K562 (cell line): ENCODE results near the gene ADD2. TPM values are rescaled to one million over a fixed set of nuclear protein-coding genes. Genes with fewer than 3 reads are reported as not detected.

Experiments
- ATAC-seq: fragments of 200-7000 bp; cut with Tn5 transposase; 3 replicates; pipeline ENCODE4 v1.9.1; 2020; ENCODE audit warnings: moderate library complexity
- BruUV-seq: library from RNA; stranded (reverse); fragments of 400-500 nt; replicated peaks from 2 replicates; lab custom pipeline; 2021; lab: Mats Ljungman, UMichigan
- CTCF ChIA-PET: fragments of 300-600 bp; formaldehyde crosslinking; extraction: SDS; loops from one replicate; lab custom pipeline; 2021; ENCODE audit warnings: low intra/inter-chr PET ratio; lab: Yijun Ruan, JAX
- POLR2A ChIA-PET: fragments of 300-600, 350-650 bp; sonication (Branson Sonifier 250); formaldehyde crosslinking; extraction: SDS; loops from one replicate; lab custom pipeline; 2021; ENCODE audit warnings: antibody characterized with exemption, inconsistent platforms; lab: Yijun Ruan, JAX
- DNase-seq, 4 experiments: peaks; one replicate each; pipeline versions ENCODE4 v3.0.0 to v3.0.0-alpha.2; 2011 to 2018; ENCODE audit warnings: low spot score in 3 of 4, mixed read lengths in 3 of 4; ENCODE audit errors: extremely low read depth in 1 of 4
- FAIRE-seq: peaks from 2 replicates; lab custom pipeline; 2011; peaks lifted over from hg19 to GRCh38; lab: Jason Lieb, UNC
- H2AFZ ChIP-seq: 2 replicates; pipeline ENCODE4 v1.6.0; 2011; ENCODE audit warnings: low read depth, low read length, control low read depth, inconsistent platforms
- H3K27ac ChIP-seq: fragments of 200-600 bp; 3 replicates; pipeline ENCODE4 v1.8.0; 2011; ENCODE audit warnings: low read depth, mild to moderate bottlenecking, control low read depth, inconsistent platforms, low read length, moderate library complexity, mixed read lengths; ENCODE audit errors: extremely low read depth
- H3K27me3 ChIP-seq, 2 experiments: fragments of 300-600 bp in 1 of 2; 2 replicates in 1 of 2; 3 replicates in 1 of 2; pipeline versions ENCODE4 v1.6.0 to v1.8.0; 2011; ENCODE audit warnings: inconsistent platforms in 2 of 2, low read length in 2 of 2, mild to moderate bottlenecking in 1 of 2, mixed read lengths in 1 of 2, moderate library complexity in 1 of 2; ENCODE audit not compliant: control insufficient read depth in 2 of 2, insufficient read depth in 2 of 2
- H3K36me3 ChIP-seq: fragments of 300-600 bp; 3 replicates; pipeline ENCODE4 v1.8.0; 2011; ENCODE audit warnings: mild to moderate bottlenecking, low read length, inconsistent platforms; ENCODE audit not compliant: control insufficient read depth, insufficient read depth
- H3K4me1 ChIP-seq, 2 experiments: fragments of 200-600 bp in 1 of 2; replicated peaks in 1 of 2; 2 replicates in 1 of 2; 3 replicates in 1 of 2; pipeline versions ENCODE4 v1.5.1 to v1.8.0; 2011; ENCODE audit warnings: inconsistent platforms in 2 of 2, low read length in 2 of 2, mild to moderate bottlenecking in 1 of 2, mixed read lengths in 1 of 2, moderate library complexity in 1 of 2; ENCODE audit not compliant: control insufficient read depth in 2 of 2, insufficient read depth in 2 of 2
- H3K4me2 ChIP-seq: 2 replicates; pipeline ENCODE4 v1.6.1; 2011; ENCODE audit warnings: low read length, control low read depth, inconsistent platforms, mixed read lengths; ENCODE audit not compliant: insufficient read depth
- H3K4me3 ChIP-seq: fragments of 200-600 bp; sonication (generic), shearing (Covaris generic); 2 replicates; pipeline ENCODE4 v1.5.1; 2016; ENCODE audit warnings: control low read depth, inconsistent platforms
- H3K79me2 ChIP-seq: fragments of 200-600 bp; 3 replicates; pipeline ENCODE4 v1.8.0; 2011; ENCODE audit warnings: low read length, inconsistent platforms; ENCODE audit not compliant: control insufficient read depth, insufficient read depth
- H3K9ac ChIP-seq, 2 experiments: 2 replicates each; pipeline versions ENCODE4 v1.6.0 to v1.6.1; 2011; ENCODE audit warnings: low read depth in 2 of 2, low read length in 2 of 2, control low read depth in 1 of 2, inconsistent platforms in 1 of 2, mild to moderate bottlenecking in 1 of 2, mixed read lengths in 1 of 2; ENCODE audit not compliant: insufficient read depth in 1 of 2
- H3K9me1 ChIP-seq: one replicate; pipeline ENCODE4 v1.6.0; 2011; ENCODE audit warnings: inconsistent platforms, mild to moderate bottlenecking, low read length, moderate library complexity; ENCODE audit not compliant: control insufficient read depth, insufficient read depth
- H3K9me3 ChIP-seq: replicated peaks from 2 replicates; pipeline ENCODE4 v1.5.1; 2011; ENCODE audit warnings: low read depth, low read length, inconsistent platforms; ENCODE audit not compliant: control insufficient read depth, insufficient read depth
- H4K20me1 ChIP-seq: replicated peaks from 2 replicates; pipeline ENCODE4 v1.6.1; 2011; ENCODE audit warnings: low read length, inconsistent platforms, mixed read lengths; ENCODE audit not compliant: control insufficient read depth, insufficient read depth
- C11orf30 ChIP-seq: fragments of 450-650 bp; IDR thresholded peaks from 2 replicates; pipeline ENCODE4 v1.6.1; 2016; ENCODE audit warnings: low read depth, mild to moderate bottlenecking
- CREB3 ChIP-seq: fragments of 450-650 bp; conservative IDR thresholded peaks from 2 replicates; pipeline ENCODE4 v1.6.1; 2016; ENCODE audit warnings: missing genetic modification characterization, low read depth, mild to moderate bottlenecking, missing compliant biosample characterization, moderate library complexity
- ILF3 ChIP-seq: fragments of 450-650 bp; IDR thresholded peaks from 2 replicates; pipeline ENCODE4 v1.6.1; 2018; ENCODE audit warnings: antibody characterized with exemption, mild to moderate bottlenecking, moderate library complexity, borderline replicate concordance
- SMAD3 ChIP-seq: fragments of 450-650 bp; formaldehyde crosslinking; conservative IDR thresholded peaks from 2 replicates; pipeline ENCODE4 v1.4.0; 2020; ENCODE audit warnings: mild to moderate bottlenecking
- ZNF316 ChIP-seq: fragments of 450-650 bp; IDR thresholded peaks from 2 replicates; pipeline ENCODE4 v1.6.1; 2016
- ZNF395 ChIP-seq: fragments of 200-800 bp; sonication (Bioruptor generic); IDR thresholded peaks from 2 replicates; pipeline ENCODE4 v1.6.1; 2017; ENCODE audit warnings: missing genetic modification characterization, missing compliant biosample characterization
- WGBS: fragments of 100-300 bp; shearing (Covaris generic); methylation state at CpG from one replicate; pipeline ENCODE4 v1.1.6; 2016; ENCODE audit warnings: low coverage, mixed read lengths; ENCODE audit not compliant: insufficient coverage; ENCODE audit errors: missing lambda C conversion rate; 5-methylcytosine and 5-hydroxymethylcytosine counted together
- in situ Hi-C: fragments of 300-500 bp; cut with MboI; formaldehyde crosslinking; loops from 4 replicates; pipeline ENCODE4 v1.15.0; 2018; ENCODE audit warnings: inconsistent platforms, mixed read lengths
- intact Hi-C: fragments of 100-400 bp; cut with micrococcal nuclease; formaldehyde crosslinking; loops from 2 replicates; pipeline ENCODE4 v1.14.2; 2022
- polyA plus RNA-seq, 8 experiments: library from polyadenylated mRNA; depleted of rRNA in 4 of 8; stranded (reverse) in 5 of 8; unstranded in 3 of 8; fragments of >200 nt; fragmentation: Nextera tagmentation in 2 of 8; fragmentation: Illumina TruSeq in 1 of 8; extraction: Ambion mirVana in 2 of 8; extraction: Trizol in 1 of 8; gene quantifications; 2 replicates each; pipeline versions ENCODE4 v1.2.1 to v1.2.3, GENCODE V29; 2011 to 2014; ENCODE audit warnings: inconsistent platforms in 1 of 8, missing spikeins in 1 of 8
- total RNA-seq, 7 experiments: library from RNA; depleted of rRNA in 6 of 7; stranded (reverse); fragments of >200 nt in 6 of 7; fragmentation: Illumina TruSeq in 2 of 7; extraction: Trizol in 2 of 7; gene quantifications; 2 replicates each; pipeline versions ENCODE4 v1.2.1 to v1.2.3, GENCODE V29; 2011 to 2021; ENCODE audit warnings: low replicate concordance in 1 of 7
- TF ChIP-seq, protein P1 (sequence below): fragments of 450-650 bp; IDR thresholded peaks from 2 replicates; pipeline ENCODE4 v1.7.0; 2016; ENCODE audit warnings: borderline replicate concordance

ADD2 gene
- total and polyA plus RNA-seq, 9 of the 15 experiments (the other 6 are each of a cell fraction or from before 2014, with no cell fraction given) = 3.5 to 63.0 (median 36.2) TPM

GRCh38 chr2:70766357-70767078, 1.5 kb downstream of the ADD2 start (continued):
- TF ChIP-seq ZNF395 (no peak), SMAD3 (CRISPR knock-in tag) (no peak), ILF3 (no peak), CREB3 (tag) (no peak)

DNA sequence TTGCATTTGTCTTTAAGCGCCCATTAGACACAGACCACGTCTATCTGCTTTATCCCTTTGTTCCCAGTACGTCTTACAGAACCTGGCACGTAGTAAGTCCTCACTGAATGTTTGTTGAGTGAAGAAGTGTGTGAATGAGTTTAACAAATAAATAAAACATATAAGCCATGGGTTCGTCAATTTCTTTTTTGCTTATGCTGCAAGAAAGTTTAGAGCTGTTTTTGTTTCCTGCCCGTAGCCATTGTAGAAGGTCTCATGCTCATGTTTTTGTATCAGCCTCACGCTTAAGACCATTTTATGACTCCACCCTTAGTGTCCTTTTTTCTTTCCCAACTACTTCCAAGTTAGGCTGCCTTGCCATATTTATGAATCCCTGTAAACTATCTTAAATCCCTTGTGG, 2.5 kb downstream of the ADD2 start:
- no peaks in the 10 kb centered on the region for H3K9me1 ChIP-seq
- no peak for FAIRE-seq
- POLR2A ChIA-PET = interaction anchor here (0.6 to 1.9 kb wide), 2 partner anchors 14 to 1260 kb away, joined by 5 read pairs; no protein-coding TSS in a partner anchor
- no peak overlapping the region for H2AFZ ChIP-seq
- in situ Hi-C loops = no loop called here
- H3K36me3 ChIP-seq = no peaks in the 10 kb centered on the region
- CTCF ChIA-PET = no interaction called here
- TF ChIP-seq ZNF316 = peak; percentile 60
- TF ChIP-seq, protein P1, sequence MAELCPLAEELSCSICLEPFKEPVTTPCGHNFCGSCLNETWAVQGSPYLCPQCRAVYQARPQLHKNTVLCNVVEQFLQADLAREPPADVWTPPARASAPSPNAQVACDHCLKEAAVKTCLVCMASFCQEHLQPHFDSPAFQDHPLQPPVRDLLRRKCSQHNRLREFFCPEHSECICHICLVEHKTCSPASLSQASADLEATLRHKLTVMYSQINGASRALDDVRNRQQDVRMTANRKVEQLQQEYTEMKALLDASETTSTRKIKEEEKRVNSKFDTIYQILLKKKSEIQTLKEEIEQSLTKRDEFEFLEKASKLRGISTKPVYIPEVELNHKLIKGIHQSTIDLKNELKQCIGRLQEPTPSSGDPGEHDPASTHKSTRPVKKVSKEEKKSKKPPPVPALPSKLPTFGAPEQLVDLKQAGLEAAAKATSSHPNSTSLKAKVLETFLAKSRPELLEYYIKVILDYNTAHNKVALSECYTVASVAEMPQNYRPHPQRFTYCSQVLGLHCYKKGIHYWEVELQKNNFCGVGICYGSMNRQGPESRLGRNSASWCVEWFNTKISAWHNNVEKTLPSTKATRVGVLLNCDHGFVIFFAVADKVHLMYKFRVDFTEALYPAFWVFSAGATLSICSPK = no peak
- TF ChIP-seq C11orf30 = 0 out of 2 replicates have a peak, but pooled peaks have one; percentile 19
- no TSS peak for BruUV-seq
- H3K4me1 ChIP-seq = peaks cover 2 to 12% of the 10 kb centered on the region in 2 experiments; a peak in 4 of 5 replicates
- no peak for ATAC-seq
- H3K79me2 ChIP-seq = peaks cover 14% of the 10 kb centered on the region
- 88% methylated on average over 7 of the region's 7 CpGs for WGBS
- no peak overlapping the region for H3K27ac ChIP-seq
- H3K4me2 ChIP-seq = no peak overlapping the region
- H3K27me3 ChIP-seq = no peaks in the 10 kb centered on the region; a peak in 1 of 5 replicates
- no peak overlapping the region for H3K9ac ChIP-seq
- no peak overlapping the region for H3K4me3 ChIP-seq
- DNase-seq = no peak
- intact Hi-C loops = loop anchor here (5.0 kb wide), 2 partner anchors 58 to 463 kb away; partner anchors contain the start of gene FAM136A
- no peaks in the 10 kb centered on the region for H3K9me3 ChIP-seq
- H4K20me1 ChIP-seq = no peaks in the 10 kb centered on the region
